ENCODE results near the gene NSMF.

GRCh38 chr9:137412431-137412830, 46.7 kb downstream of the NSMF start:
- TF ChIP-seq ELF4 (IDR thresholded peaks at IDR 0.05) = no peak
- no peak for TF ChIP-seq FOXA1 (IDR thresholded peaks at IDR 0.05)
- no peak for TF ChIP-seq FOXM1 (IDR thresholded peaks at IDR 0.05; ENCODE audit: borderline replicate concordance)
- TF ChIP-seq SP1 (IDR thresholded peaks at IDR 0.05) = no peak
- no peak for TF ChIP-seq PKNOX1 (IDR thresholded peaks at IDR 0.05)
- no peak for TF ChIP-seq HDGF (IDR thresholded peaks at IDR 0.05; ENCODE audit: borderline replicate concordance)
- TF ChIP-seq BHLHE40 (IDR thresholded peaks at IDR 0.05; ENCODE audit: borderline replicate concordance) = no peak
- TF ChIP-seq TARDBP (IDR thresholded peaks at IDR 0.05) = no peak
- no peak for TF ChIP-seq SUZ12 (IDR thresholded peaks at IDR 0.05)
- no peak for TF ChIP-seq ZNF384 (IDR thresholded peaks at IDR 0.05)
- TF ChIP-seq FOXK2 (IDR thresholded peaks at IDR 0.05) = no peak
